GM12878 (cell line): ENCODE data around the gene MYO1C. TPM values are rescaled to one million over a fixed set of nuclear protein-coding genes. Genes with fewer than 3 reads are reported as not detected.

Source experiments
- ATAC-seq: fragments of 200-7000 bp; cut with Tn5 transposase; 3 replicates; pipeline ENCODE4 v1.9.1; 2020; ENCODE audit warnings: mild to moderate bottlenecking, moderate library complexity
- BruUV-seq: library from RNA; stranded (reverse); fragments of 400-500 nt; replicated peaks from 2 replicates; lab custom pipeline; 2021; lab: Mats Ljungman, UMichigan
- CTCF ChIA-PET: fragments of 300-600 bp; sonication (Branson Sonifier 250); formaldehyde crosslinking; extraction: SDS; loops from one replicate; lab custom pipeline; 2021; ENCODE audit warnings: inconsistent platforms; lab: Yijun Ruan, JAX
- POLR2A ChIA-PET: fragments of 350-600 bp; formaldehyde crosslinking; extraction: SDS; loops from one replicate; lab custom pipeline; 2021; ENCODE audit warnings: inconsistent platforms; lab: Charles Lee
- RAD21 ChIA-PET: fragments of 300-600 bp; sonication (Branson Sonifier 250); formaldehyde crosslinking; loops from one replicate; lab custom pipeline; 2023; ENCODE audit warnings: antibody characterized with exemption; ENCODE audit not compliant: unreplicated experiment; lab: Charles Lee
- SMC1A ChIA-PET: fragments of 300-600 bp; sonication (Branson Sonifier 250); formaldehyde crosslinking; loops from one replicate; lab custom pipeline; 2023; ENCODE audit not compliant: unreplicated experiment, uncharacterized antibody; lab: Charles Lee
- DNase-seq: peaks from one replicate; pipeline ENCODE4 v3.0.0-alpha.2; 2011; ENCODE audit warnings: low read depth, low spot score
- FAIRE-seq: peaks from 3 replicates; lab custom pipeline; 2011; peaks lifted over from hg19 to GRCh38; lab: Jason Lieb, UNC
- H2AFZ ChIP-seq: 2 replicates; pipeline ENCODE4 v1.6.0; 2011; ENCODE audit warnings: low read depth, low read length, control low read depth; ENCODE audit not compliant: control insufficient read depth
- H3K27ac ChIP-seq: 2 replicates; pipeline ENCODE4 v1.5.1; 2011; ENCODE audit warnings: control low read depth; ENCODE audit not compliant: control insufficient read depth, insufficient read depth
- H3K27me3 ChIP-seq, 2 experiments: replicated peaks in 1 of 2; 2 replicates each; pipeline versions ENCODE4 v1.6.0 to v1.6.1; 2011; ENCODE audit warnings: low read length in 1 of 2; ENCODE audit not compliant: control insufficient read depth in 2 of 2, insufficient read depth in 2 of 2
- H3K36me3 ChIP-seq, 2 experiments: 2 replicates each; pipeline ENCODE4 v1.5.1; 2011; ENCODE audit warnings: low read length in 1 of 2; ENCODE audit not compliant: control insufficient read depth in 2 of 2, insufficient read depth in 2 of 2
- H3K4me1 ChIP-seq: 2 replicates; pipeline ENCODE4 v1.6.1; 2011; ENCODE audit warnings: mild to moderate bottlenecking, low read length, moderate library complexity, mixed read lengths; ENCODE audit not compliant: control insufficient read depth, insufficient read depth
- H3K4me2 ChIP-seq: 2 replicates; pipeline ENCODE4 v1.6.0; 2011; ENCODE audit warnings: control low read depth; ENCODE audit not compliant: control insufficient read depth, insufficient read depth
- H3K4me3 ChIP-seq: fragments of 200-600 bp; sonication (generic); 2 replicates; pipeline ENCODE4 v1.5.1; 2016
- H3K79me2 ChIP-seq: 2 replicates; pipeline ENCODE4 v1.6.0; 2011; ENCODE audit warnings: low read length; ENCODE audit not compliant: control insufficient read depth, insufficient read depth
- H3K9ac ChIP-seq: 2 replicates; pipeline ENCODE4 v1.8.0; 2011; ENCODE audit warnings: low read length, control low read depth, mixed read lengths; ENCODE audit not compliant: control insufficient read depth, insufficient read depth
- H3K9me3 ChIP-seq: replicated peaks from 3 replicates; pipeline ENCODE4 v1.5.1; 2011; ENCODE audit warnings: mild to moderate bottlenecking, low read length; ENCODE audit not compliant: control insufficient read depth, insufficient read depth
- H4K20me1 ChIP-seq: 2 replicates; pipeline ENCODE4 v1.6.0; 2011; ENCODE audit not compliant: control insufficient read depth, insufficient read depth
- CREB1 ChIP-seq: IDR thresholded peaks from 2 replicates; pipeline ENCODE4 v1.6.1; 2012; ENCODE audit warnings: low read depth, mild to moderate bottlenecking, inconsistent platforms
- HDAC2 ChIP-seq: fragments of 200-600 bp; sonication (generic); IDR thresholded peaks from 2 replicates; pipeline ENCODE4 v1.6.1; 2017
- IKZF2 ChIP-seq, 2 experiments: fragments of 450-650 bp; IDR thresholded peaks; 2 replicates each; pipeline ENCODE4 v1.6.1; 2017; ENCODE audit warnings: mild to moderate bottlenecking in 2 of 2, moderate library complexity in 2 of 2
- MXI1 ChIP-seq: fragments of 150-350 bp; IDR thresholded peaks from 2 replicates; pipeline ENCODE4 v1.6.1; 2011; ENCODE audit warnings: low read depth, mild to moderate bottlenecking, inconsistent platforms, low read length, improper control_type of control experiment
- NBN ChIP-seq: fragments of 450-650 bp; IDR thresholded peaks from 2 replicates; pipeline ENCODE4 v1.6.1; 2016
- POLR2AphosphoS5 ChIP-seq: IDR thresholded peaks from 2 replicates; pipeline ENCODE4 v1.6.1; 2011; ENCODE audit warnings: mild to moderate bottlenecking, low read length, inconsistent platforms
- RAD21 ChIP-seq: IDR thresholded peaks from 2 replicates; pipeline ENCODE4 v1.6.1; 2011; ENCODE audit warnings: mild to moderate bottlenecking, low read depth, low read length, moderate library complexity; ENCODE audit not compliant: insufficient read depth
- RAD51 ChIP-seq: fragments of 450-650 bp; IDR thresholded peaks from 2 replicates; pipeline ENCODE4 v1.6.1; 2016; ENCODE audit warnings: moderate library complexity, mild to moderate bottlenecking, inconsistent platforms
- RUNX3 ChIP-seq: IDR thresholded peaks from 2 replicates; pipeline ENCODE4 v1.6.1; 2012; ENCODE audit warnings: low read length, inconsistent platforms
- SMARCA5 ChIP-seq: fragments of 450-650 bp; IDR thresholded peaks from 2 replicates; pipeline ENCODE4 v1.6.1; 2017; ENCODE audit warnings: mild to moderate bottlenecking
- SPI1 ChIP-seq: IDR thresholded peaks from 2 replicates; pipeline ENCODE4 v1.6.1; 2011; ENCODE audit warnings: low read depth, mild to moderate bottlenecking, low read length, moderate library complexity, borderline replicate concordance; ENCODE audit not compliant: insufficient read depth
- TCF7 ChIP-seq: IDR thresholded peaks from 2 replicates; pipeline ENCODE4 v1.6.1; 2014; ENCODE audit warnings: antibody characterized with exemption, borderline replicate concordance
- ZNF24 ChIP-seq: fragments of 450-650 bp; IDR thresholded peaks from 2 replicates; pipeline ENCODE4 v1.6.1; 2017; ENCODE audit warnings: antibody characterized with exemption, mild to moderate bottlenecking
- WGBS: methylation state at CpG from one replicate; pipeline ENCODE4 v1.1.6; 2016; ENCODE audit warnings: low lambda C conversion rate; ENCODE audit not compliant: insufficient replicate concordance, insufficient coverage; ENCODE audit errors: missing lambda C conversion rate; 5-methylcytosine and 5-hydroxymethylcytosine counted together
- in situ Hi-C: fragments of 300-500 bp; cut with MboI; formaldehyde crosslinking; loops from 9 replicates; pipeline ENCODE4 v1.14.3; 2018; ENCODE audit warnings: mixed read lengths
- intact Hi-C: fragments of 100-400 bp; cut with micrococcal nuclease; formaldehyde crosslinking; loops from one replicate; pipeline ENCODE4 v1.14.2; 2022; ENCODE audit not compliant: unreplicated experiment
- polyA plus RNA-seq, 11 experiments: library from polyadenylated mRNA; depleted of rRNA in 4 of 11; unstranded in 6 of 11; stranded (reverse) in 5 of 11; fragments of >200 nt; fragmentation: Nextera tagmentation in 4 of 11; fragmentation: Illumina TruSeq in 1 of 11; extraction: Ambion mirVana in 4 of 11; extraction: Trizol in 1 of 11; gene quantifications; 1 replicate in 1 of 11; 2 replicates in 10 of 11; pipeline versions ENCODE4 v1.2.1 to v1.2.3, GENCODE V29; 2011 to 2016; ENCODE audit warnings: inconsistent platforms in 2 of 11, missing spikeins in 2 of 11, low read depth in 1 of 11
- total RNA-seq, 4 experiments: library from RNA; depleted of rRNA in 3 of 4; stranded (reverse); fragments of >200 nt in 3 of 4; fragmentation: Illumina TruSeq in 1 of 4; extraction: Trizol in 1 of 4; gene quantifications; 2 replicates each; pipeline versions ENCODE4 v1.2.1 to v1.2.3, GENCODE V29; 2013 to 2021
- TF ChIP-seq, protein P1 (sequence below): fragments of 450-650 bp; IDR thresholded peaks from 2 replicates; pipeline ENCODE4 v1.6.1; 2017; ENCODE audit warnings: antibody characterized with exemption, mild to moderate bottlenecking, moderate library complexity
- TF ChIP-seq, protein P2 (sequence below): IDR thresholded peaks from 2 replicates; pipeline ENCODE4 v1.6.1; 2012; ENCODE audit warnings: low read depth, low read length, improper control_type of control experiment
- TF ChIP-seq, protein P3 (sequence below), 3 experiments: IDR thresholded peaks in 2 of 3; conservative IDR thresholded peaks in 1 of 3; 2 replicates each; pipeline ENCODE4 v1.5.1; 2011; ENCODE audit warnings: low read depth in 3 of 3, low read length in 3 of 3, mild to moderate bottlenecking in 3 of 3, control low read depth in 2 of 3, moderate library complexity in 2 of 3, inconsistent platforms in 1 of 3, mixed read lengths in 1 of 3; ENCODE audit not compliant: control insufficient read depth in 2 of 3, insufficient read depth in 1 of 3; ENCODE audit errors: extremely low read depth in 1 of 3

The MYO1C gene
- total and polyA plus RNA-seq, 10 of the 15 experiments (the other 5 are each of a cell fraction or from before 2014, with no cell fraction given), result 1.2 to 92.0 (median 36.6) TPM

DNA sequence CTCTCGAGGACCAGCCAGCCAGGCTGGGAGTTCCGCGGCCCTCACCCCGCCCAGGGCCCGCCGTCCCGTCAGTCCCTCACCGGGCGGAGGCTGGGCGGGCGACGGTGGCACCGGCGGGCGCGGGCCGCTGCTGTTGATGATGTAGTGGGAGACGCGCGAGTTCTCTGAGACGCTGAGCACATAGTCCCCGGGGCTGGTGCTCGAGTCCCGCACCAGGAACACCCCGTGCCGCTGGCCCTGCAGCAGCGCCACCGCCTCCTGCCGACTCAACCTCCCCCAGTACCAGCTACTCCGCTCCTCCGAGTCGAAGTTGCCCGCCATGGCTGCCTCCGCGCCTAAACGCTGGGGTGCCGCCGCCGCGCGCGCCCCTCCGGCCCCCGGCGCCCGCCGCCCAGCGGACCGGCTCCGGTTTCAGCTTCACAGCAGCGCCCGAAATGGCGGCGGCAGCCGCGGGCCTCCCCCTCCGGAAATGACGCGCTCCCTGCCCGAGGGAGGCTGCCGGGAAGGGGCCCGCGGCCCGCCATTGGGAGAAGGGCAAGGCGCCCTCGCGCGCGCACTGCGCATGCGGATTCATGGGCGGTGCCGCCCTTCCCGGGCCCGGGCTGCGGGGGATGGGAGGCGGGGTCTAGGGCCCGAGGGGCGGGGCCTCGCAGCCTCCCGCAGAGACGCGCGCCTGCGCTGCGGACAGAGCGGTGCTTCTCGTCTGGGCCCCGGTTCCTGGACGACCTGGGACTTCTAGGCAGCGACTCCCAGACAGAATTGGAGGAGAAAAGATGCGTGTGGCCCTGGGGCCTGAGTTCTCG is 36.5 kb downstream of the MYO1C start, which contains the start of gene CRK (continued):
- no peak for TF ChIP-seq TCF7
- peak; percentile 91 for TF ChIP-seq POLR2AphosphoS5
- TF ChIP-seq, protein P1, sequence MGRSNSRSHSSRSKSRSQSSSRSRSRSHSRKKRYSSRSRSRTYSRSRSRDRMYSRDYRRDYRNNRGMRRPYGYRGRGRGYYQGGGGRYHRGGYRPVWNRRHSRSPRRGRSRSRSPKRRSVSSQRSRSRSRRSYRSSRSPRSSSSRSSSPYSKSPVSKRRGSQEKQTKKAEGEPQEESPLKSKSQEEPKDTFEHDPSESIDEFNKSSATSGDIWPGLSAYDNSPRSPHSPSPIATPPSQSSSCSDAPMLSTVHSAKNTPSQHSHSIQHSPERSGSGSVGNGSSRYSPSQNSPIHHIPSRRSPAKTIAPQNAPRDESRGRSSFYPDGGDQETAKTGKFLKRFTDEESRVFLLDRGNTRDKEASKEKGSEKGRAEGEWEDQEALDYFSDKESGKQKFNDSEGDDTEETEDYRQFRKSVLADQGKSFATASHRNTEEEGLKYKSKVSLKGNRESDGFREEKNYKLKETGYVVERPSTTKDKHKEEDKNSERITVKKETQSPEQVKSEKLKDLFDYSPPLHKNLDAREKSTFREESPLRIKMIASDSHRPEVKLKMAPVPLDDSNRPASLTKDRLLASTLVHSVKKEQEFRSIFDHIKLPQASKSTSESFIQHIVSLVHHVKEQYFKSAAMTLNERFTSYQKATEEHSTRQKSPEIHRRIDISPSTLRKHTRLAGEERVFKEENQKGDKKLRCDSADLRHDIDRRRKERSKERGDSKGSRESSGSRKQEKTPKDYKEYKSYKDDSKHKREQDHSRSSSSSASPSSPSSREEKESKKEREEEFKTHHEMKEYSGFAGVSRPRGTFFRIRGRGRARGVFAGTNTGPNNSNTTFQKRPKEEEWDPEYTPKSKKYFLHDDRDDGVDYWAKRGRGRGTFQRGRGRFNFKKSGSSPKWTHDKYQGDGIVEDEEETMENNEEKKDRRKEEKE, result peak; percentile 73
- no peak for TF ChIP-seq HDAC2
- TF ChIP-seq, protein P2, sequence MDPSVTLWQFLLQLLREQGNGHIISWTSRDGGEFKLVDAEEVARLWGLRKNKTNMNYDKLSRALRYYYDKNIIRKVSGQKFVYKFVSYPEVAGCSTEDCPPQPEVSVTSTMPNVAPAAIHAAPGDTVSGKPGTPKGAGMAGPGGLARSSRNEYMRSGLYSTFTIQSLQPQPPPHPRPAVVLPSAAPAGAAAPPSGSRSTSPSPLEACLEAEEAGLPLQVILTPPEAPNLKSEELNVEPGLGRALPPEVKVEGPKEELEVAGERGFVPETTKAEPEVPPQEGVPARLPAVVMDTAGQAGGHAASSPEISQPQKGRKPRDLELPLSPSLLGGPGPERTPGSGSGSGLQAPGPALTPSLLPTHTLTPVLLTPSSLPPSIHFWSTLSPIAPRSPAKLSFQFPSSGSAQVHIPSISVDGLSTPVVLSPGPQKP, result peak; percentile 86

DNA sequence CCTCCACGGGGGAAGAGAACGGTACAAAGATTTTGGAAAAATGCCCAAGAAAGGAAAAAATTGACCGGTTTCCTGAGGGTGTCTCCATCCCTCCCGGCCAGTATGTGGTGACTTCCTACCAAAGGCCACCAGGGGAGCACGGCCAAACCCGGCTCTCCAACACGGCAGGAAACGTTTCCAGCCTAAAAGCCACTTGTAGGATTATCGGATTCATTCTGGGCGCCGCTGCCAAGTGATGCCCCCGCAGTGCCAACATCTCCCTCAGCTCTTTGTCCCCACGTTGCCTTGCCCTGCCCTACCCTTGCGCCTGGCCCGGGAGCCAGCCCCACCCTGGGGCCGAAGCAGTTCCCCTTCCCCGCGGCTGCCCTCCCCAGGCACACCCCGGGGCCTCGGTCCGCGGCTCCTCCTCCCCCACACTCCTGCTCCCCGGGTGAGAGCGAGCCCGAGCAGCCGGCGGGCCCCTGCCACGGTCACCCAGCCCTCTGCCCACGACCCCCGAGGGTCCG is 37.1 kb downstream of the MYO1C start:
- peak overlapping the region; percentile 73 for H3K4me3 ChIP-seq
- 0% methylated on average over 20 of the region's 31 CpGs for WGBS
- ATAC-seq, result peak; percentile 66
- H3K4me1 ChIP-seq, result peaks cover 3% of the 10 kb centered on the region; the same call in 1 of the 2 replicates
- H3K79me2 ChIP-seq, result peaks cover 51% of the 10 kb centered on the region
- intact Hi-C loops, result loop anchor here (1.0 kb wide), 1 partner anchor 90 kb away; no protein-coding TSS in a partner anchor
- FAIRE-seq, result no peak
- CTCF ChIA-PET, result interaction anchor here (0.6 to 1.9 kb wide), 4 partner anchors 39 to 90 kb away, joined by 3 to 7 read pairs (median 3); no protein-coding TSS in a partner anchor
- RAD21 ChIA-PET, result interaction anchor here (1.2 to 1.3 kb wide), 2 partner anchors 32 to 93 kb away, joined by 3 to 4 read pairs; no protein-coding TSS in a partner anchor
- no peaks in the 10 kb centered on the region for H3K9me3 ChIP-seq
- H3K9ac ChIP-seq, result peak overlapping the region; percentile 90
- SMC1A ChIA-PET, result interaction anchor here (1.5 kb wide), 1 partner anchor 90 kb away, joined by 5 read pairs; no protein-coding TSS in a partner anchor
- H3K27me3 ChIP-seq, result no peaks in the 10 kb centered on the region
- no TSS peak for BruUV-seq
- POLR2A ChIA-PET, result interaction anchor here (1.0 to 1.7 kb wide), 4 partner anchors 19 to 61 kb away, joined by 3 to 5 read pairs (median 4); partner anchors contain the start of gene INPP5K
- no peak for DNase-seq
- H4K20me1 ChIP-seq, result peaks cover 7% of the 10 kb centered on the region; the same call in 1 of the 2 replicates
- peak overlapping the region; percentile 83 for H3K4me2 ChIP-seq
- in situ Hi-C loops, result no loop called here
- H3K27ac ChIP-seq, result peak overlapping the region; percentile 89
- H3K36me3 ChIP-seq, result peaks cover 0 to 6% of the 10 kb centered on the region in 2 experiments; a peak in 1 of 4 replicates
- peak overlapping the region; percentile 79 for H2AFZ ChIP-seq
- TF ChIP-seq MXI1, result peak; percentile 34; the same call in 1 of the 2 replicates
- TF ChIP-seq RAD21, result peak; percentile 34
- no peak for TF ChIP-seq ZNF24
- peak; percentile 51; the same call in 1 of the 2 replicates for TF ChIP-seq SPI1
- TF ChIP-seq IKZF2 (IDR thresholded peaks at IDR 0.05), result peak; percentile 14 to 45; a peak in 3 of 4 replicates
- TF ChIP-seq RUNX3, result peak; percentile 63
- TF ChIP-seq SMARCA5, result peak; percentile 31; the same call in 1 of the 2 replicates
- TF ChIP-seq CREB1, result peak; percentile 20; the same call in 1 of the 2 replicates
- peak; percentile 42; the same call in 1 of the 2 replicates for TF ChIP-seq NBN
- TF ChIP-seq, protein P3, sequence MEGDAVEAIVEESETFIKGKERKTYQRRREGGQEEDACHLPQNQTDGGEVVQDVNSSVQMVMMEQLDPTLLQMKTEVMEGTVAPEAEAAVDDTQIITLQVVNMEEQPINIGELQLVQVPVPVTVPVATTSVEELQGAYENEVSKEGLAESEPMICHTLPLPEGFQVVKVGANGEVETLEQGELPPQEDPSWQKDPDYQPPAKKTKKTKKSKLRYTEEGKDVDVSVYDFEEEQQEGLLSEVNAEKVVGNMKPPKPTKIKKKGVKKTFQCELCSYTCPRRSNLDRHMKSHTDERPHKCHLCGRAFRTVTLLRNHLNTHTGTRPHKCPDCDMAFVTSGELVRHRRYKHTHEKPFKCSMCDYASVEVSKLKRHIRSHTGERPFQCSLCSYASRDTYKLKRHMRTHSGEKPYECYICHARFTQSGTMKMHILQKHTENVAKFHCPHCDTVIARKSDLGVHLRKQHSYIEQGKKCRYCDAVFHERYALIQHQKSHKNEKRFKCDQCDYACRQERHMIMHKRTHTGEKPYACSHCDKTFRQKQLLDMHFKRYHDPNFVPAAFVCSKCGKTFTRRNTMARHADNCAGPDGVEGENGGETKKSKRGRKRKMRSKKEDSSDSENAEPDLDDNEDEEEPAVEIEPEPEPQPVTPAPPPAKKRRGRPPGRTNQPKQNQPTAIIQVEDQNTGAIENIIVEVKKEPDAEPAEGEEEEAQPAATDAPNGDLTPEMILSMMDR (IDR thresholded peaks at IDR 0.05 in 2 of 3, conservative IDR thresholded peaks at IDR 0.05 in 1 of 3; ENCODE audit: control insufficient read depth in 2 of 3, extremely low read depth in 1 of 3, insufficient read depth in 1 of 3, low read depth in 3 of 3, low read length in 3 of 3), result peak; percentile 42 to 65 (median 64)
- no peak for TF ChIP-seq RAD51
